ENCODE results near the gene ADPRHL1.

The ADPRHL1 gene

GRCh38 chr13:113429608-113429985 is 23.7 kb downstream of the ADPRHL1 start:
- no peak for DNase-seq

GRCh38 chr13:113428871-113429607 is 24.2 kb downstream of the ADPRHL1 start:
- DNase-seq = no peak

DNA sequence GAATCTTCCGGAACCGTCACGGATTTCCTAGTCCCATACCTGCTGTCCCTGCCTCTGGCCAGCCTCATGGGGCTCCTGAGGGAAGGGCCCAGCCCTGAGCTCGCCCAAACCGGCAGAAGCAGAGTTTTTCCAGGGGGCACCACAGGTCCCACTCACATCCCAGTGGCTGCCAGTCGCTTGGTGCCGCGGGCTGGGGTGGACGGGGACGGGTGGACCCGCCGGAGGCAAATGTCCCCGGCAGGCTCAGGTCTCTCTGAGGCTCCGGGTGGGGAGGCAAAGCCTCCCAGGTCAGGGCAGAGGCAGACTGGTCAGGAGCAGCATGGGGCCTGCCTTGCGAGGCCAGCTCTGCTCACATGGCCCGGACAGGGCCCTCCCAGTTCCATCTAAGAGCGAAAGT is 24.8 kb downstream of the ADPRHL1 start:
- no peak for DNase-seq

DNA sequence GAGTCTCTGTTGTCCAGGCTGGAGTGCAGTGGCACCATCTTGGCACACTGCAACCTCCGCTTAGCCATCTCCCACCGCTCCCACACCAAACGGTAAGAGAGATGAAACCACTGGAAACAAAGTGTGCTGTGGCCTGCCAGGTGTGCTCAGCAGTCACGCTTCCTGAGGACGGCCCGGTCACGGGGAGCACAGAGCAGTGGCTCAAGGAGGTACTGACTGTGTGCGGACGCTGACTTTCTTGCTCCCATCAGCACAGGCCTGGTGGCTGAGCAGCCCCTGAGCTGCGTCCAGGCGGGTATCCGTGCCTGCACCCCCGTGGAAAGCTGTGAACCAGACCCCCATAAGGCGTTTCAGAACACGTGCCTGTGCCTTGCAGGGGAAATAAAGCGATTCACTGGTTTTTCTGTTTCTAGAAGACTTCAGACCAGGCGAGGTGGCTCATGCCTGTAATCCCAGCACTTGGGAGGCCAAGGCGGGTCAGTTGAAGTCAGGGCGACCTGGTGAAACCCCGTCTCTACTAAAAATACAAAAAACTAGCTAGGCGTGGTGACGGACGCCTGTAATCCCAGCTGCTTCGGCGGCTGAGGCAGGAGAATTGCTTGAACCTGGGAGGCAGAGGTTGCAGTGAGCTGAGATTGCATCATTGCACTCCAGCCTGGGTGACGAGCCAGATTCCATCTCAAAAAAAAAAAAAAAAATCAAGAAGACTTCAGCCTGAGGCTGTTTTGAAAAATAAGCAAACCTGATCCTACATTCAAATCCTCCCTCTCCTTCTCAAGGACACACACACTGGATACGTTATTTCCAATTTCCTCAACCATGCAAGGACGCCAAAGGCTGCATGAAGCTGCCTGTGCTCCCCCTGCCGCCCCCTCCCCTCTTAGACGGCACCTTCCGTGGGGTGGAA is 25.5 kb downstream of the ADPRHL1 start:
- no peak for DNase-seq

DNA sequence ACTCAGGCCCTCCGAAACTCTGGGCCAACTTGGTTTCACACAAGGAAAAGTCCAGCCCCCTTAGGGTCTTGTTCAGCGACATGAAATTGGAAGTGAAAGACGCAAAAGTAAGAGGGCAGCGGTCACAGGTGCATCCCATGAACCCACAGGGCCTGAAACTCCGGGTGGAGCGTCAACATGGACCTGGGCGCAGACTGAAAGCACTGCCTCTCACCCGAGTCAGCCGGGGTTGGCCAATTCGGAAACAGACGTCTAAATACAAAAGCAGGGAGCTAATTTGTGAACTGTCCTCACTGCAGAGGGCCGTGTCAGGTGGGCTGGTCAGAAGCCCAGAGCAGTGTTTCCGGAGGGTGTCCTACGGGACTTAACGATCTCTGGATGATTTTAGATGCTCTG is 26.7 kb downstream of the ADPRHL1 start:
- no peak for DNase-seq

GRCh38 chr13:113425941-113426590 is 27.2 kb downstream of the ADPRHL1 start:
- DNase-seq = no peak

DNA sequence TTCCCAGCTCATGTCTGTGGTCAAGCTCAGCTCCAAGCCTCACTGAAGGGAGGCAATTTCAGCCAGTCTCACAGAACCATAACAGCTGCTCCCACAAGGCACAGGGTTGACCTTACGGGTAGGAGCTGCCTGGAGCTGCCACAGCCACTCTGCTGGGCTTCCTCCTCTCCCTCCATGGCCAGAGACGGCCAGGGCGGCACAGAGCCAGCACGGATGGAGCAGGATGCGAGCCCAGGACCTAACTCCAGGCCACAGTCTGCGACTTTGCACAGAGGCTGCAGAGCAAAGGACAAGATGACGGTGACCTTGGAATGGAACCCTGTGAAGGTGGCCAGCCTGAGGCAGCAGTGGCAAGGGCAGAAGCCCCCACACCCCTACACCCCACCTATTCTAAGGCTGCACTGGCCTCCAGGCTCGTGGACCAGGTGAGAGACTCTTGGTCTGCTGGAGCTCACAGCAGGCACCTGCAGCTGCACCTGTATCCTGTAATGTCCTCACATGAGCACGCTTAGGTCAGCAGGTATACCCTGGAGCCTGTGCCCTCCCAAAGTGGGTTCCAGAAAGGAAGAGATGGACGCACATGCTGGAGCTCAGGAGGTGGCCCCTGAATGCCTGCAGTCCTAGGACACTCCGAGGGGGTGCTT is 29.6 kb downstream of the ADPRHL1 start:
- no peak for DNase-seq

DNA sequence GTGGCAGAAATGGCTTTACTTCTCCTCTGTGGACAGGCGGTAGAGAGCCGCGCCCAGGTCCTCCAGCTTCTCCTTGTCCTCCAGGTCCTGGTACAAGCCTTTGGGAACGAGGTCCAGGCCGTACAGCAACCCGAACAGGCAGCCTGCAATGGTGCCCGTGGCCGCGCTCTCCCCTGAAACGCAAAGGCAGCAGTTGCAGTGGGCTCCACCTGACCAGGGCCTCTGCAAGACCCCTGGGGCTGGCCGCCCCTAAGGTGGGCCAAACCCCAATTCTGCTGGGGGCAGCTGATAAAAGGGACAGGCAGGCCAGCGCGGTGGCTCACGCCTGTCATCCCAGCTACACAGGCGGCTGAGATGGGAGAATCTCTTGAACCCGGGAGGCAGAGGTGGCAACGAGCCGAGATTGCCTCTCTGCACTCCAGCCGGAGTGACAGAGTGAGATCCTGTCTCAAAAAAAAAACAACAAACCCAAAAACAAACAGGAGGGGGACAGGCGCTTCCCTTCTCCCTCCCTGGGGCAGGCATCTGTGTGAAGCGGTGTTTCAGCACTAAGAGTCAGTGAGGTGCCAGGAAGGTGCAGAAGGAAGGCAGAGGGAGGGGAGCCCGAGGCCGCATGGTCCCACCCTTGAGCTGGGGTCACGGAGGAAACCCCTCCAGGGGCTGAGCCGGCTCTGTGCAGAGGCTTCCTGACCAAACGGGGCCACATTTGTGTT is 30.3 kb downstream of the ADPRHL1 start:
- DNase-seq = no peak

DNA sequence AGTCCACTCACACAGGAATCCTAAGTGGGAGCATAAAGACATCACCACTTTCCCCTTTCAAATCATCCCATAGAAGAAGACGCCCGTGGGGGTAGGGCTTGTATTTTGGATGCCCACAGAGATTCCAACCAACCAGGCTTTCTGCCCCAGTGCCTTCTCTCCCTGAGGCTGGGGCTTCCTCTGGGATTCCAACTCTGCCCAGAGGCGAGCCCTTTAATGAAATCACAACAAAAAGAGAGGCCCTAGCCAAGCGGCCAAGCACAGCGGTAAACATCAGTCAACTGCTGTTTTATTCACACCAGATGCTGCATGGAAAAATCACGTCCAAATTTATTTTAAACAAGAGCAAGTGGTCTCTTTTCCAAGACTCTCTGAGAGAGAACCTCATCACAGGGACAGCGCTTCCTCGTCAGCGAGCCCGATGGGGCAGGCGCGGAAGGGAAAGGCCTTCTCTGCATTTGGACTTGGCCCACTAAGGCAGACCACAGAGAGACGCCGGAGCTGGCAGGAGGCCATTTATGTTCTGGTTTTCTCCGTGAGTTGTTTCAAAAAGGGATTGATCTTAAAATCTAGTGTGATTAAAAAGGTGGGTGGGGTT is 31.5 kb downstream of the ADPRHL1 start:
- DNase-seq = no peak

GRCh38 chr13:113420833-113421600 is 32.3 kb downstream of the ADPRHL1 start:
- no peak for DNase-seq

DNA sequence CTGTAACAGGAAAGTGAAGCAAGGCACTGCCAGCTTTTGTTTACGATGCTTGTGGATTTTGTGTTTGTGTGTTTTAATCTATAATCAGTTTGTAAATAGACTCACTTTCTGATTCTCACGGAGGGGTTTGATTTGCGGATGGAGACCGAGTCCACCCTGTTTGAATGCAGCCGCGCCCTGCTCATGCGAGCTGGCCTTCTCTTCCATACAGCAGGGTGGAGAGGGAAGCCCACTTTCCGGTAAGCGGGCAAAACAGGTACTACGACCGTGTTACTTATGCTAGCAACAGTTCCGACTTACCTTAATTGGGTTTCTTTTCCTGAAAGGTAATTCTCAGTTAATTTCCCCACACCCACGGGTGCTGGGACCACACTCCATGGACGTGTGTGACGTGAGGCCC is 33.1 kb downstream of the ADPRHL1 start:
- DNase-seq = no peak

- DNase-seq = no peak
Observed at GRCh38 chr13:113419531-113420193, 33.6 kb downstream of the ADPRHL1 start.

GRCh38 chr13:113418722-113419049 is 34.6 kb downstream of the ADPRHL1 start:
- DNase-seq = no peak

DNA sequence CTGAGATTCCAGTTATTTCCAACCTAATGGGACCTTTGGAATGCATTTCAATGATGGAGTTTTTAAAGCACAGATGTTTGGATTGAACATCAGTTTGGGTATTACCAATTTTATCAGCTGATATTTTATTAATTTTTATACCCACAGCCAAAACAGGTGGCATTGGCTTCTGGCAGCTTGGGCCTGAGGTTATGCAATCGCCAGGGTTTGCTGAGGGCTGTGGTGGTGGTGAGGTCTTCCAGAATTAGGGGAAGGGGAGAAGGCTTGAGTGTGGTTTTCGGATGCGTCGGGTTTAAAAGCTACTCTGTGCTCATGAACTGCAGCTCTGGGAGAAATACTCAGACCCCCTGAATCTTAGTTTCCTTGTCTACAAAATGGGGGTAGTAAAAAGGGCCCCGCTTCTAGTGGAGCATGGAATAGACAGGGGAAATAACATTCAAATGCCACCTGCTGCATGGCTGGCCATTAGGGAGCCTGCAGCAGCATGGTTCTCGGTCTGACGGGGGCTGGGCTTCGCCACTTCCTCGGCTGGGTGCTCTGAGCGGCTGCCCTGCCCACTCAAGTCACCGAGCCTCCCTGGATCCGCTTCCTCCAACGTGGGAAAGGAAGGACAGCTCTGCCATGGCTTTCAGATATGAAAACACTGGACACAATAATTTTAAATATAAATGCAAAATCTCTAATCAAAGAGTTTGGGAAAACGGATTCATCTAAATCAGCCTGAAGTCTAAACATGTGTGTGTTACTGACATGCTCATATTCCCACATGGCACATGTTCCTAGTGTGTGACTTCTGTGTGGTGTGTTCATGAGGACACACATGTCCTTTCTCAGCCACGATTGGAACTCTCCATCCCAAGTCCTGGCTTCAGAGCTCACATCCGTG is 35.2 kb downstream of the ADPRHL1 start:
- no peak for DNase-seq

GRCh38 chr13:113417008-113417751 is 36.1 kb downstream of the ADPRHL1 start:
- DNase-seq = no peak

DNA sequence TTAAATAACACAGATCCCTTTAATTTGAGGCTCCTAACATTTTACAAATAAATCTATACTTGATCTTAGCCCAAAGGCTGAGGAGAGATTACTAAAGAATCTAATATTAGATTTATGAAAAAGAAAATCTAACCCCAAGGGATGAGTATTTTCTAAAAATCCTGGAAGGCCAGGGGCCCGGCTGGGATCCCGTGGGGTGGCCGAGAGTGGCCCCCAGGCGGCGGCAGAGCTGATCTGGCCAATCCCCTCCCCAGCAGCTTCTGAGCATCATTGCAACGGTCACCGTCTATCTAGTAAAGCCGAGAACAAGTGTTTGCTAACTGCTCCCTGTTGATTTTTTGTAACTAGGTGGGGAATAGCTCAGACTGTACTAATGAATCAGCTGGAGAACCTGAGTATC is 37.5 kb downstream of the ADPRHL1 start:
- no peak for DNase-seq

DNA sequence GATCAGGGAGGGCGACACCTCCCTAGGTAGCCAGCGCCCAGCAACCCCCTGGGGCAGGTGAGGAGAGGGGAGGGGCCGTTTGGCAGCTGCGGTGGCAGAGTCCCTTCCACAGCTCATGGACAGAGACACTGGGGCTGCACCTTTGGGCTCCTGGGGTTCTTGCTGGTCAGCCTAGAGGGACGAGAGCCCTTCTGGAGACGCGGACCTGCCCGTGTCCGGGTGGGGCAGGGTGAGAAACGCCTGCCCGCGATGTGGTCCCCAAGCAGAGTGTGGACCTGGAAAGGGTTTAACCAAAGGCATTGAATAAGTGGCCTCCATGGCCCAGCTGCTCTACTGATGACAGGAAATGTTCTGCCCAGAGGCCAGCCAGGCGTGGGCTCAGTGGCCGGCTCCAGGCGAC is 38.3 kb downstream of the ADPRHL1 start:
- no peak for DNase-seq

- DNase-seq = no peak
Observed at GRCh38 chr13:113414335-113414734, 39.0 kb downstream of the ADPRHL1 start.

DNA sequence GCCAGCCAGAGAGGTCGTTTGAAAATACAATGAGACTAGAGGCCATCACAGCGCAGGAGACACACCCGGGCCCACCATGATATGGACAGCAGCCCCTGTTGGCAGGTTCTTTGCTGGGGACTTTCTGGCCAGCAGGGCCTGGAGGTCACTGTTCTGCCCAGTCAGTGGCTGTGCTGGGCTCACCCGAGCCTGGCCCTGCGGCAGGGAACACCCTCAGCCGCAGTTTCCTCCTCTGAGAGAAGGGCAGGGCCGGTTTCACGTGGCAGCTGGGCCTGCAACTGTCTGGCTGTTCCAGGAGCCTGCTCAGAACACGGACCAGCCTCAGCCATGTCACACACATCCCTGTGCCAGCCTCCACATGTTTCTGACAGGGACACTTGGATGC is 39.4 kb downstream of the ADPRHL1 start:
- no peak for DNase-seq

Data from NCI-H1694 treated with DMSO at 0.1 percent for 48 hours (cell line).